GM18502 (cell line): ENCODE data around the gene RPAP2.
"Not testable (repeated sequence)": the region's sequence is repeated elsewhere in the genome, so short reads cannot be mapped to it uniquely, and the experiment has no call there.

Experiments used
- ATAC-seq: cut with Tn5 transposase; IDR thresholded peaks from one replicate; pipeline ENCODE4 v1.9.1; 2021; ENCODE audit warnings: mild to moderate bottlenecking; ENCODE audit not compliant: unreplicated experiment, poor library complexity

RPAP2 gene

DNA sequence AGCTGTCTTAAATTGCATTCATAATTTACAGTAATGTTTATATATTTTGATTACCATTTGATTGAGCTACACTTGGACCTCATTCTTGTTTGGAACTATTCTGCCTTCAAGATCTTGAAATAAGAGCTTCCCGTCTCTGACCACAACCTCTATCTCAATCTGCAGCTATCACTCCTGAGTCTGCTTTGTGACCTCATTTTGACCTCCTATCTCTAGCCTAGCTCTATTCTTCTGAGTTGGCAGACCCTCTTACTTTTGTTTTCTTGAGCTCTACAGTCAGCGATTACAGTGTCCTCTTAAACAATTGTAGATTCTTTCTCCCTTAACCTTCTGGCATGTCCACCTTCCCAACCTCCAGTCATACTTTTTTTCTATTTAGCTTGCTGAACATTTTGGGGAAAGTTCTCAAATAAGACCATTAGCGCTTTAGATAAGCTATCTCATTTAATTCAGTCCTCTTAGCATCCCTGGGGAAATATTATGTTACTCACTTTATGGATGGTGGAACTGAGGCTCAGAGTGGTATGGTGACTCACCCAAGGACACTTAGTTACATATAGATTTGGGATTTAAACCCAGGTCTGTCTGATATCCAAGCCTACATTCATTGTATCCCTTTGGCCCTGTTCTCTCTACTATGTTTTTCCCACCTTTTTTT lies 19.1 kb downstream of the RPAP2 start:
- ATAC-seq: peak; percentile 57

DNA sequence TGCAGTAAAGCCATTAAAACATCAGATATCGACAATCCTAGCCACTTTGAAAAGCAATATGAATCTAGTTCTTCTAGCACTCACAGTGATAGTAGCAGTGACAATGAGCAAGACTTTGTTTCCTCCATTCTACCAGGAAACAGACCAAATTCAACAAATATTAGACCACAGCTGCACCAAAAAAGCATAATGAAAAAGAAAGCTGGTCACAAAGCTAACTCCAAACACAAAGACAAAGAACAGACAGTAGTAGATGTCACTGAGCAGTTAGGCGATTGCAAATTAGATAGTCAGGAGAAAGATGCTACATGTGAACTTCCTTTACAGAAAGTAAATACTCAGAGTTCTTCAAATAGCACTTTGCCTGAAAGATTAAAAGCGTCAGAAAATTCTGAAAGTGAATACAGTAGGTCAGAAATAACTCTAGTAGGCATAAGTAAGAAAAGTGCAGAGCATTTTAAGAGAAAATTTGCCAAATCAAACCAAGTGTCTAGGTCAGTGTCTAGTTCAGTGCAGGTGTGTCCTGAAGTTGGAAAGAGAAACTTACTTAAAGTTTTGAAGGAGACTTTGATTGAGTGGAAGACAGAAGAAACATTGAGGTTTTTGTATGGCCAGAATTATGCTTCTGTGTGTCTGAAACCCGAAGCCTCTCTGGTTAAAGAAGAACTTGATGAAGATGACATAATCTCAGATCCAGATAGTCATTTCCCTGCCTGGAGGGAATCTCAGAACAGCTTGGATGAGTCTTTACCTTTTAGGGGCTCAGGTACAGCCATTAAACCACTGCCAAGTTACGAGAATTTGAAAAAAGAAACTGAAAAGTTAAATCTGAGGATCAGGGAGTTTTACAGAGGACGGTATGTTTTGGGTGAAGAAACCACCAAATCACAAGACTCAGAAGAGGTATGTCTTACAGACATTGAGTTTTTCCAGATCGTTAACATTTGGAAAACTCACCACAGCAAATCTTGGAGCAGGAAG lies 24.9 kb downstream of the RPAP2 start:
- no peak for ATAC-seq

DNA sequence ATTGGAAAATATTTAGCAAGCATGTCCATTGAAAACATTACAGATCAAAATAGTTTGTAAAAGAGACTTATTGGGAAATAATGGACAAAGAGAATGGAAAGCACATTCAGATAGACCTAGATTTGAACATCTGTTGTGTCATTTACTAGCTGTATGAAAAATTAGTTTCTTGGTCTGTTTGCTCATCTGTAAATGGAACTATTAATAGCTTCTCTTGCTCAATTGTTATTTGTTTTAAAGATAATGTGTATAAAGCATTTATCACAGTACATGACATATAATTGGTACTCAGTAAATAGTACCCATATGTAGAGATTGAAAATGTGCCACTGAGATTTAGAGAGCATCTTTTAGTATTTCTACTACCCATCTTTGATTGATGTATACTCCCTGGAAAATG lies 25.9 kb downstream of the RPAP2 start:
- no peak for ATAC-seq

DNA sequence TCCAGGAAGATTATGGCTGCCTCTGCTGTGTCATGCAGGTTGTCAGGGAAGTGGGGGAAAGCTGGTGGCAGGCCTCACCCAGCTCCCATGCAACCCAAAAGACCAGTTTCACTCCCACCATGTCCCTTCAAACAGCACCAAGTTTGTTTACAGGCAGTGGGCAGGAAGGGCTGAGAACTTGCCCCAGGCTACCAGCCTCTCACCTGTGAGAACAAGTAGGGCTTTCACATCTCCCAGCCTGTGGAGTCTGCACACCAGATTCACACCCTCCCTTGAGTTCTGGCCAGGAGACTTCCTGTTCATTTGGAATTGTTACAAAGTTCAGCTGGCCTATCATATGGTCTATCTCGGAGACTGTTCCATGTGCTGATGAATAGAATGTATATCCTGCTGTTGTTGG lies 27.8 kb downstream of the RPAP2 start:
- ATAC-seq: no peak

DNA sequence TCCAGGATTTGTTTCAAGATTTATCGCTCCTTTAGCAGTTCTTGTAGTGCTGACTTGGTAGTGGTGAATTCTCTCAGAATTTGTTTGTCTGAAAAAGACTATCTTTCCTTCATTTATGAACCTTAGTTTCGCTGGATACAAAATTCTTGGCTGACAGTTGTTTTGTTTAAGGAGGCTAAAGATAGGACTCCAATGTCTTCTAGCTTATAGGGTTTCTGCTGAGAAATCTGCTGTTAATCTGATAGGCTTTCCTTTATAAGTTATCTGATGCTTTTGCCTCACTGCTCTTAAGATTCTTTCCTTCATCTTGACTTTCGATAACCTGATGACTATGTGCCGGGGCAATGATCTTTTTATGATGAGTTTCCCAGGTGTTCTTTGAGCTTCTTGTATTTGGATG lies 28.9 kb downstream of the RPAP2 start:
- no peak for ATAC-seq

DNA sequence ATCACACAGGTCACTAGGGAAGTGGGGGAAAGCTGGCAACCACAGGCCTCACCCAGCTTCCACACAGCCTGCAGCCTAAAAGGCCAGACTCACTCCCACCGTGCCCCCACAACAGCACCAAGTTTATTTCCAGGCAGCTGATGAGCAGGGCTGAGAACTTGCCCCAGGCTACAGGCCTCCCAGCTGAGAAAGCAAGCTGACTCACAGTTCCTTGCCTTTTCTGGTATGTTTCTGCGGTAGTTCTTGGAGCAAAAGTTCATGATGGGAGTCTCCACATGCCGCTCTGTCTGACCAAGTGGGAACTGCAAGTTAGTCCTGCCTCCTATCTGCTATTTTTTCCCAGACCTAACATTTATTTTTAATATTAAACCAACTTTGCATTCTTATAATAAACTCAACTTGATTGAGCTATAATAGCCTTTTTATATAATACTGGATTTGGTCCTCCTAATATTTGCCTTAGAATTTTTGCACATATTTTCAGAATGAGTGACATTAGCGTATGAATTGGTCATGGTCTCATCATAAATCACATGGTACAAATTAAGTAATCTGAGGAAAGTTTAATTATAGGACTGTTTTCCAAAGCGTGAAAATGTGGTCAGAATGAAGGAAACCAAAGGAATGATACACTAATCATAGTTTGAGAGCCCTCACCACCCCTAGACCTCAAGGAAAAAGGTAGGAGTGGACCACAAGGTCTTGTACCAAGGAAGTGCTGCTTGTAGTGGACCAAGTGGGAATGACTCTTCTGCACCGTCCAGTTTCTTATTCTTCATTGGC lies 30.7 kb downstream of the RPAP2 start:
- ATAC-seq: no peak

DNA sequence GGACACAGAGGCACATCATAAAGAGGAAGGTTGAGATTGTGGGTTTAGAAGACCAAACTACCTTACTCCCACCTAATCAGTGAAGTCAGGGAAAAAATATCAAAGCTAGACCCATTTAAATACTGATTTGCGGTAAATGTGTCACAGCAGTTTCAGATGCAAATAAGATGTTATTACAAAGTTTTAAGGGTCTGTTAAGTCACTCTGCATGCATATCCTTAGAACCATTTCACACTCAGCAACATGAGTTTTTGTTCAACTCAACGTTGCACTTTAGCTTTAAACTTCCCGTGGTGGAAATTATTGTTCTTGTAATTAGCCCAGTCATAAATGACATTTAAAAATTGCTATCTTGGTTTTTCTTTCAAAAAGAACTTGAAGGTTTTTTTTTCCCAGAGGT lies 34.8 kb downstream of the RPAP2 start:
- no peak for ATAC-seq

DNA sequence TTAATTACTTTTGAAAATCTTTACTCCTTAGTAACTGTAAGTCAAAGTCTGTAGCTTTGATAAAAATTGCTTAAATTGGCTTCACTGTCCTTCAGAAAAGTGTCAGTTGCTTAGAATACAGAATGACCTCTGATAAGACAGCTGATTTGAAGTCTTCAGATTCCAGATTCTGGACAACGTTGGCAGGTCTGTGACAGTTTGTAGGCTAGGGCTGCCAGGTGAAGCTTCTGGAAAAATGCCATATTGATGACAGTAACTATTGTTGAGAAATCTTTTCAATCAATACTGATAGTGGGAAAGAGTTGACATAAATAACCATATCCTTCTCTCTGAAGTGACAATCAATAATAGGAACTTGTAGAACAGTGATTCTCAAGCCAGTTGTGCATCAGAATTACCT lies 41.3 kb downstream of the RPAP2 start:
- no peak for ATAC-seq

DNA sequence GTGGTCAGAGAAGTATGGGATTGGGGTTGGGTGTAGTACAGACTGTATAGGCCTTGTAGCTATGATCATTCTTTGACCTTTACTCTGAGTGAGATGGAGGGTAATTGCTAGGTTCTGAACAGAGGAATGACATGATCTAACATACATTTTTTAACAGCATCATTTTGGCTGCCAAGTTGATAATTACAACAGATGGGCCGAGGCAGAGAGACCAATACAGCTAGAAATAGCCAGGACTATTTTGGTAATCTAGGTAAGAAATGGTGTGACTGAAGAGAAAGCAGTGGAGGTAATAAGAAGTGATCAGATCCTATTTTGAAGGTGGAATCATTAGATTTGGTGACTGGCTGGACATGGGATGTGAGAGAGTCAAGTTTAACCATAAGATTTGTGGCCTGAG lies 43.5 kb downstream of the RPAP2 start:
- ATAC-seq: no peak

DNA sequence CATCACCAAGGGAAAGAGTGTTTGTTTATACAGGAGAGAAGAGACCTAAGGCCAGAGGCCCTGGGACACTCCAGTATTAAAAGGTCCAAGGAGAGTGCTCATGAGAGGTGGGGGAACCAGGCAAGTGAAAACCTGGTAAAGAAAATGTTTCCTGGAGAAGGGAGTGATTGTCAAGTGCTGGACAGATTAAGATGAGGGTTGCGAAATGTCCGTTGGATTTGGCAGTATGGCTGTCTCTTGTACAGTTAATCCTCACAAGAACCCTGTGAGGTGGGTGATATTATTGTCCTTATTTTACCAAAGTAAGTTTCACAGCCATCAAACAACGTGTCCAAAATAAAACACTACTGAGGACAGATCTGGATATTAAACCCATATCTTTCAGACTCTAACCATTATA lies 44.2 kb downstream of the RPAP2 start:
- no peak for ATAC-seq

DNA sequence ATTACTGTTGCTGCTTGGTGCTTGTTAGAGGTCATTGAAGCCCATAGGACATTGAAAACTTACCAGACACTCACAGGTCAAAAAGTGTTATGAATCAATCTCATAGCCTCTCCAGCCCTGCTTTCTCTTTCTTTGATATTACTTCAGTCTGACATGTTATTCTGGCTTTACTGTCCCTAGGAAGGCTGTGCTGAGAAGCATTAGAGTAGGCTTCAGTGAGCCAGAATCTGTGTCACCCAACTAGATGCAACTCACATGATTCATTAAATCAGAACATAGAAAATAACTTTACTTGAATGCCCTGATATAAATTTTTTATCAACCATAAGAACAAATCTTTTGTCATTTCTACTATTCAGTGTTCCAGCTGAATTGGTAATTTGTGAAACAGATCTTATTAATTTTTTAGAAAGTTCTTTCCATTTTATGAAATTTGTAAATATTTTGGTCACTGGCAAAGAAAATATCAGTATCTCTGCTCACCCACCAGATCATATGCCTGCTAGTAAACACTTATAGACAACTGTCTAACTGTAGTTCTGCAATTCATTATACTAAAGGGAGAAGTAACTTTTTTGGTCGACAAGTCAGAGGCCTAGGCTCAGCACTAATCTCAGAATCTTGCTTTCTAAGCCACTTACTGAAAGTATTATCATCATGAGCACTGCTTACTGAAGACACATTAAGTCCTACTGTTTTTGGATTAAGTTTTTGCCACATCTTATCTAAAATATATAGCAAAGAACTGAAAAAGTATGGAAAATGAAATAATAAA lies 48.2 kb downstream of the RPAP2 start:
- no peak for ATAC-seq

DNA sequence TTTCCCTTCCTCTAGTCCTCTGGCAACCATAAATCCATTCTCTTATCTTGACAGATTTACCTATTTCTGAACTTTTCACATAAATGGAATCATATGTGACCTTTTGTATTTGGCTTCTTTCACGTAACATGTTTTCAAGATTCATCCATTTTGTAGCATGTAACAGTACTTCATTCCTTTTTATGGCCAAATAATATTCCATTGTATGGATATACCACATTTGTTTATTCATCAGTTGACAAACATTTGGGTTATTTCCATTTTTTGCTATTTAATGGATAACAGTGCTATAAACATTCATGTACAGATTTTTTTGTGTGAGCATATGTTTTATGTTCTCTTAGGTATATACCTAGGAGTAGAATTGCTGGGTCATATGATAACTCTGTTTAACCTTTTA lies 54.0 kb downstream of the RPAP2 start:
- no peak for ATAC-seq

DNA sequence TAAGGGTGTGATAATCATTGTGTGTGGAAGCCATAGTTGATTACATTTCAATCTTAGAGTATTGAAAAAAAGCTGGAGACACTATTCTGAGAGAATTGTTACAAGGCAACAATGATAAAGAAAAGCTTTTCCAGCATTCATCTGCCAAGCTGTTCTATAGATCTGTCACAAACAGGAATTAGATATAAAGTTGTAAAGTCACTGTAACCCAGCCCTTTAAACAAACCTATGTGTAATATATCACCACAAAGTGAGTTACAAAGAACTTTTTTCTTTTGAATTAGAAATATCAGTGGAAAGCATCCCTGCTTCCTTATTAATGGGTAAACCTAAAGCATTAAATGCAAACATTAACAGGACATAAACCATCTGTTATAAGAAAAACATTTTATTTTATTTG lies 55.4 kb downstream of the RPAP2 start:
- no peak for ATAC-seq

DNA sequence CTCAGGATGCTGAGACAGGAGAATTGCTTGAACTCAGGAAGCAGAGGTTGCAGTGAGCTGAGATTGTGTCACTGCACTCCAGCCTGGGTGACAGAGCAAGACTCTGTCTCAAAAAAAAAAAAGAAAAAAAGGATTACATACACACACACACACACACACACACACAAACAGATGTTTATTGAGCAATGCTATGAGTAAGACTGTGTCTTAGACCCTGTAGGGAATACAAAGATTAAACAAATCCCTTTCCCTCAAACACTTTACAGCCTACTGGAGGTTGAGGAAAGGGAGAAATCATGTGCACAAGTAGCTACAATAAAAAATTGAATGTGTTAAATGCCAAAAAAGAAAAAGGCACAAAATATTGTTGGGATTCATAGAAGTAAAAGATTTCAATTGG lies 58.1 kb downstream of the RPAP2 start:
- ATAC-seq: no peak

DNA sequence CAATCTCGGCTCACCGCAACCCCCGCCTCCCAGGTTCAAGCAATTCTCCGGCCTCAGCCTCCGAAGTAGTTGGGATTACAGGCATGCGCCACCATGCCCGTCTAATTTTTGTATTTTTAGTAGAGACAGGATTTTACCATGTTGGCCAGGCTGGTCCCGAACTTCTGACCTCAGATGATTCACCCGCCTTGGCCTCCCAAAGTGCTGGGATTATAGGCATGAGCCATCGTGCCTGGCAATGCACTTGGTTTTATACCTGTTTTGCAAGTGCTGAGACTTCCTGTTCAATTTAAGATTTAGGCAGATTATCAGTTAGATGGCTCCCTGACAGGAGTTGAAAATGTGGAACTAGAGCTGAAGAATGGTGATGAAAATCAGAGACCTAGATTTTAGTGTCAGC lies 60.5 kb downstream of the RPAP2 start:
- ATAC-seq: not testable (repeated sequence)

DNA sequence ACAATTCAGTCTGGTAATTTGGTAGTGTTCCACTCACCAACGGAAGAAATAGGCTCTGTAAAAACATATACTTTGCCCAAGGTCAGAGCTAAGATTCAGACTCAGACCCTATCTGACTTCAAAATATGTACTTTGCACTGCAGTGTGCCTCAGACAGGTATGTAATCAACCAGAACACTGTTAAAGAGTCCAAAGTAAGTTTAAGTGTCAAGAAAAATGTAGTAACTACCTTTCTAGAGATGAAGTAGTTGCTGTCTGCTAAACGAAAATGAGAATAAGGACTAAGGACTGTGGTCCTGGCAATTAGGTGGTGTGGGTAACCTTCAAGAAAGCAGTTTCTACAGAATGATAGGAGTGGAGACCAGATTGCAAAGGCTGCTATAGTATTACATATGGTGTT lies 61.1 kb downstream of the RPAP2 start:
- no peak for ATAC-seq

DNA sequence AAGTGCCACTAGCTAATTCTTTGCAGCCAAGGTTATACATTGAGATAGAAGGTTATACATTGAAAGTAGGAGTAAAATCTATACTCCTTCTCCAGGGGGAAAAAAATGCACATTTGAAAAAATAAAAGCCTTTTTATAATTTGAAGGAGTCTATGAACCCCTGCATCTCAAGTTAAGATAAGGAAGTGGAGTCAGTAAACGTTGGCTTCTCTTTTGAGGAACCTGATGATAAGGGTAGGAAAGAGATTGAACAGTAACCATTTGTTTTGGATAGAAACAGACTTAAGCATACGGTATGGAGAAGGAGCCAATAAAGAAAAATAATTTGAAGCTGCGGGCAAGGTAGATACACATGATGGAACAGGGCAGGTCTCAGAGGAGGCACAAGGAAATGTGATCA lies 64.1 kb downstream of the RPAP2 start:
- no peak for ATAC-seq

DNA sequence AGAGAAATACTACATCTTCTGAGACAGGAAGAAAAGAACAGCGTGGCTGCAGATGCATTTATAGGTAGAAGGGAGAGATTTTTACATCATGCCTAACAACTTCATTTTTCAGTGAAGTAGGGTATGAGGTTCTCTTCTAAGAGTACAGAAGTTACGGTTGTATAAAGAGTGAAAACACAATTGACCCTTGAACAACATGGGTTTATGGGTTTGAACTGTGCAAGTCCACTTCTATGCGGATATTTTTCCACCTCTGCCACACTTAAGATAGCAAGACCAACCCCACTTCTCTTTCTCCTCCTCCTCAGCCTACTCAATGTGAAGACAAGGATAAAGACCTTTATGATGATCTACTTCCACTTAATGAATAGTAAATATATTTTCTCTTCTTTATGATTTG lies 64.5 kb downstream of the RPAP2 start:
- no peak for ATAC-seq

DNA sequence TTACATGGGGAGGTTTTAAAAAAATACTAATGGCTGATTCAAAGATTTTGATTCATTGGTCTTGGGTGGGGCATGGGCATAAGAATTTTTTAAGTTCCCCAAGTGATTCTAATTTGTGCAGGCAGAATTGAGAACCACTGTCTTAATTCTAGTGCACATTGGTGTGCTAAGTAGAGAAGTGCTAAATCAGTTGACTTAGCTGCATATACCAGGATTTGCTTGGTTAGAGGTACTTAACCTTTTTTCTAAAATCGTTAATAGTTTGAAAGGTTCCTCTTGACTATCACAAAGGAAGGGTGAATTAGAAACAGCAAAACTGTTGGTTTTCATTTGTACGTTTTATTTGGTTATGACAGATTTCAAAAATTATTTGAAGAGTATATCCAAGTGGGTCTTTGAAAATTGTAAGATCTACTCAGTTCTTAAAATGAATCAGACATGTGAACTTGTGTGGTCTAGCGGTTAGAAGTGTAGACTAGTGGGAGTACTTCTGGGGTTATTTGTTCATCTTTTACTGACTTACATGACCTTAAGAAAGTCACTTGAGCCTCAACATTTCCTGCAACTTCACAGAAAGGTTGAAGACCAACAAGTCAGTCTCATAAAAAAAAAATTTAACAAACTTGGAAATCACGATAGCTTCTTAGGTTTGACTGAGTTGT lies 66.7 kb downstream of the RPAP2 start:
- ATAC-seq: no peak

DNA sequence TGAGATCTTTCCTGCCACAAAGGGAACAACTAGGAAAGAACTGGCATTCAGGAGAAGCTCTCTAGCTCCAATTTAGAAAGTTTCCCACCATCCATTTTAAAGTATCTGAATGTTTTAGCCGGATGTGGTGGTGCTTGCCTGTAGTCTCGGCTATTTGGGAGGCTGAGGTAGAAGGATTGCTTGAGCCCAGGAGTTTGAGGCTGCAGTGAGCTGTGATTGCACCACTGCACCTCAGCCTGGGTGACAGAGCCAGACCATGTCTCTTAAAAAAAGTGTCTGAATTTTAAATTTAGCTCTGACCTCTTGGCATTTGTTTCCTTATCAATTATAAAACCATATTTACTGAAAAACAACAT lies 67.2 kb downstream of the RPAP2 start:
- ATAC-seq: no peak
